Liver (tissue), 9 donors: ENCODE data around the gene RERE. TPM values are rescaled to one million over a fixed set of nuclear protein-coding genes. Genes with fewer than 3 reads are reported as not detected.

ENCODE experiments used
- DNase-seq: peaks from one replicate; pipeline ENCODE4 v3.0.0-alpha.2; 2017; ENCODE audit warnings: low spot score
- H3K27ac ChIP-seq, 2 donors: one replicate each; pipeline ENCODE4 v1.7.0; 2013; ENCODE audit warnings: inconsistent platforms in 2 of 2, low read length in 2 of 2, control low read depth in 1 of 2, low read depth in 1 of 2, mild to moderate bottlenecking in 1 of 2
- H3K27me3 ChIP-seq, 4 donors: one replicate each; pipeline versions ENCODE4 v1.6.1 to v1.7.0; 2013; ENCODE audit warnings: low read length in 3 of 4, inconsistent platforms in 1 of 4, mild to moderate bottlenecking in 1 of 4, moderate library complexity in 1 of 4; ENCODE audit not compliant: control insufficient read depth in 4 of 4, insufficient read depth in 4 of 4
- H3K36me3 ChIP-seq, 4 donors: one replicate each; pipeline versions ENCODE4 v1.6.1 to v1.7.0; 2013; ENCODE audit warnings: low read length in 3 of 4, mild to moderate bottlenecking in 3 of 4, low read depth in 1 of 4, moderate library complexity in 1 of 4; ENCODE audit not compliant: control insufficient read depth in 4 of 4, insufficient read depth in 3 of 4
- H3K4me1 ChIP-seq, 4 donors: one replicate each; pipeline versions ENCODE4 v1.6.1 to v1.7.0; 2013; ENCODE audit warnings: low read length in 3 of 4, mild to moderate bottlenecking in 3 of 4, moderate library complexity in 1 of 4; ENCODE audit not compliant: control insufficient read depth in 4 of 4, insufficient read depth in 4 of 4
- H3K4me3 ChIP-seq, 3 donors: one replicate each; pipeline versions ENCODE4 v1.6.1 to v1.7.0; 2013; ENCODE audit warnings: low read length in 3 of 3, control low read depth in 1 of 3, low read depth in 1 of 3, mild to moderate bottlenecking in 1 of 3
- H3K9ac ChIP-seq, 2 donors: one replicate each; pipeline ENCODE4 v1.7.0; 2013; ENCODE audit warnings: low read length in 2 of 2, mild to moderate bottlenecking in 2 of 2, moderate library complexity in 2 of 2, control low read depth in 1 of 2, low read depth in 1 of 2
- H3K9me3 ChIP-seq, 4 donors: one replicate each; pipeline versions ENCODE4 v1.6.1 to v1.7.0; 2013; ENCODE audit warnings: low read length in 3 of 4; ENCODE audit not compliant: control insufficient read depth in 4 of 4
- ATF3 ChIP-seq: IDR thresholded peaks from 2 replicates; pipeline ENCODE4 v1.6.1; 2016; ENCODE audit warnings: antibody characterized with exemption
- CTCF ChIP-seq: fragments of 150-350 bp; IDR thresholded peaks from 2 replicates; pipeline ENCODE4 v1.5.1; 2017; ENCODE audit warnings: improper control_type of control experiment, low read depth, low read length; ENCODE audit not compliant: missing input control
- EGR1 ChIP-seq, 2 donors: IDR thresholded peaks; 2 replicates each; pipeline ENCODE4 v1.6.1; 2016 to 2018; ENCODE audit warnings: antibody characterized with exemption in 2 of 2, low read depth in 2 of 2
- FOXA1 ChIP-seq: IDR thresholded peaks from 2 replicates; pipeline ENCODE4 v1.6.1; 2016; ENCODE audit warnings: antibody characterized with exemption
- FOXA2 ChIP-seq: IDR thresholded peaks from 2 replicates; pipeline ENCODE4 v1.6.1; 2016; ENCODE audit warnings: antibody characterized with exemption
- GABPA ChIP-seq, 2 donors: IDR thresholded peaks in 1 of 2; conservative IDR thresholded peaks in 1 of 2; 2 replicates each; pipeline ENCODE4 v1.6.1; 2016; ENCODE audit warnings: antibody characterized with exemption in 2 of 2, mild to moderate bottlenecking in 1 of 2, moderate library complexity in 1 of 2
- HNF4A ChIP-seq, 2 donors: conservative IDR thresholded peaks; 2 replicates each; pipeline ENCODE4 v1.6.1; 2016; ENCODE audit warnings: antibody characterized with exemption in 2 of 2, mild to moderate bottlenecking in 2 of 2
- HNF4G ChIP-seq: IDR thresholded peaks from 2 replicates; pipeline ENCODE4 v1.6.1; 2016; ENCODE audit warnings: antibody characterized with exemption
- JUND ChIP-seq, 2 donors: IDR thresholded peaks; 2 replicates each; pipeline ENCODE4 v1.6.1; 2016; ENCODE audit warnings: antibody characterized with exemption in 2 of 2
- MAX ChIP-seq: IDR thresholded peaks from 2 replicates; pipeline ENCODE4 v1.6.1; 2016; ENCODE audit warnings: antibody characterized with exemption
- NR2F2 ChIP-seq: IDR thresholded peaks from 2 replicates; pipeline ENCODE4 v1.6.1; 2016; ENCODE audit warnings: antibody characterized with exemption
- RAD21 ChIP-seq, 2 donors: IDR thresholded peaks; 2 replicates each; pipeline ENCODE4 v1.6.1; 2016; ENCODE audit warnings: antibody characterized with exemption in 2 of 2, mild to moderate bottlenecking in 2 of 2
- REST ChIP-seq: IDR thresholded peaks from 2 replicates; pipeline ENCODE4 v1.6.1; 2016; ENCODE audit warnings: antibody characterized with exemption, mild to moderate bottlenecking
- RXRA ChIP-seq, 2 donors: IDR thresholded peaks; 2 replicates each; pipeline ENCODE4 v1.6.1; 2017 to 2018; ENCODE audit warnings: antibody characterized with exemption in 2 of 2, mild to moderate bottlenecking in 1 of 2
- SP1 ChIP-seq: IDR thresholded peaks from 2 replicates; pipeline ENCODE4 v1.6.1; 2018; ENCODE audit warnings: antibody characterized with exemption, mild to moderate bottlenecking
- TAF1 ChIP-seq: conservative IDR thresholded peaks from 2 replicates; pipeline ENCODE4 v1.6.1; 2016; ENCODE audit warnings: antibody characterized with exemption, mild to moderate bottlenecking
- YY1 ChIP-seq: IDR thresholded peaks from 2 replicates; pipeline ENCODE4 v1.6.1; 2016; ENCODE audit warnings: antibody characterized with exemption, mild to moderate bottlenecking
- ZBTB33 ChIP-seq: IDR thresholded peaks from 2 replicates; pipeline ENCODE4 v1.6.1; 2016; ENCODE audit warnings: antibody characterized with exemption
- WGBS: extraction: QIAGEN DNeasy Blood & Tissue Kit; methylation state at CpG from one replicate; pipeline ENCODE4 v1.1.7; 2013; 5-methylcytosine and 5-hydroxymethylcytosine counted together
- polyA plus RNA-seq, 2 donors: library from polyadenylated mRNA; stranded (reverse) in 1 of 2; unstranded in 1 of 2; fragments of 200-250 nt in 1 of 2; fragments of >200 nt in 1 of 2; fragmentation: Nextera tagmentation in 1 of 2; extraction: Ambion mirVana in 1 of 2; gene quantifications; one replicate each; pipeline versions ENCODE4 v1.2.1 to v1.2.3, GENCODE V29; 2013 to 2015
- total RNA-seq, 2 donors: library from RNA; depleted of rRNA; stranded (reverse); fragments of >200 nt; gene quantifications; one replicate each; pipeline ENCODE4 v1.2.3, GENCODE V29; 2014
- donor health status: healthy.
- donor health status: healthy.
- donor health status: healthy.
- donor health status: healthy.
- donor health status: healthy.

The RERE gene
- total and polyA plus RNA-seq, 4 donors: 9.8 to 49.1 (median 24.8) TPM

GRCh38 chr1:8496473-8496872, 321.0 kb downstream of the RERE start:
- no peak for TF ChIP-seq TAF1
- no peak for TF ChIP-seq FOXA1
- TF ChIP-seq GABPA (IDR thresholded peaks at IDR 0.05 in 1 of 2, conservative IDR thresholded peaks at IDR 0.05 in 1 of 2): no peak
- TF ChIP-seq HNF4G: no peak
- TF ChIP-seq FOXA2: no peak
- no peak for TF ChIP-seq RXRA (IDR thresholded peaks at IDR 0.05)
- no peak for TF ChIP-seq REST
- TF ChIP-seq ZBTB33: no peak
- TF ChIP-seq ATF3: no peak
- TF ChIP-seq SP1: no peak
- no peak for TF ChIP-seq HNF4A (conservative IDR thresholded peaks at IDR 0.05)
- no peak for TF ChIP-seq JUND (IDR thresholded peaks at IDR 0.05)
- no peak for TF ChIP-seq RAD21 (IDR thresholded peaks at IDR 0.05)
- TF ChIP-seq MAX: no peak
- TF ChIP-seq YY1: no peak
- TF ChIP-seq NR2F2: no peak
- no peak for TF ChIP-seq EGR1 (IDR thresholded peaks at IDR 0.05; ENCODE audit: low read depth in 2 of 2)
- TF ChIP-seq CTCF: no peak

More at GRCh38 chr1:8496473-8496872, 321.0 kb downstream of the RERE start:
- no peak for DNase-seq
- H3K9me3 ChIP-seq: no peaks in the 10 kb centered on the region
- H3K36me3 ChIP-seq: peaks cover 5 to 14% (median 10%) of the 10 kb centered on the region in 4 donors
- H3K27ac ChIP-seq: no peak overlapping the region
- no peak overlapping the region for H3K4me3 ChIP-seq
- H3K27me3 ChIP-seq: no peaks in the 10 kb centered on the region
- H3K4me1 ChIP-seq: peaks cover 2 to 13% (median 7%) of the 10 kb centered on the region in 4 donors
- no peak overlapping the region for H3K9ac ChIP-seq
- 86% methylated on average over 8 of the region's 8 CpGs for WGBS
